HepG2 (cell line): ENCODE measurements around the gene LRRC45. TPM values are rescaled to one million over a fixed set of nuclear protein-coding genes. Genes with fewer than 3 reads are reported as not detected.

Experiments used
- HDAC1 ChIP-seq: sonication (generic); formaldehyde crosslinking; IDR thresholded peaks from 2 replicates; pipeline ENCODE4 v1.5.1; 2020; ENCODE audit warnings: mild to moderate bottlenecking, missing genetic modification reagents
- HNRNPL ChIP-seq: fragments of 200-400 bp; formaldehyde crosslinking; IDR thresholded peaks from 2 replicates; pipeline ENCODE4 v1.6.1; 2017; ENCODE audit warnings: mild to moderate bottlenecking, low read depth, low read length
- HOXA3 ChIP-seq: sonication (generic); formaldehyde crosslinking; IDR thresholded peaks from 2 replicates; pipeline ENCODE4 v1.5.0; 2020; ENCODE audit warnings: missing genetic modification reagents
- IRF9 ChIP-seq: sonication (generic); formaldehyde crosslinking; IDR thresholded peaks from 2 replicates; pipeline ENCODE4 v1.8.0; 2022; ENCODE audit warnings: missing genetic modification reagents, mild to moderate bottlenecking, borderline replicate concordance
- KDM5A ChIP-seq: fragments of 200-600 bp; sonication (generic); IDR thresholded peaks from 2 replicates; pipeline ENCODE4 v1.7.0; 2018; ENCODE audit warnings: antibody characterized with exemption, mild to moderate bottlenecking, low read length, borderline replicate concordance
- MAF1 ChIP-seq: sonication (generic); formaldehyde crosslinking; IDR thresholded peaks from 2 replicates; pipeline ENCODE4 v1.5.0; 2020; ENCODE audit warnings: missing genetic modification reagents, borderline replicate concordance
- MAFG ChIP-seq: sonication (generic); formaldehyde crosslinking; IDR thresholded peaks from 2 replicates; pipeline ENCODE4 v1.5.1; 2020; ENCODE audit warnings: mild to moderate bottlenecking, missing genetic modification reagents
- PLRG1 ChIP-seq: fragments of 450-650 bp; conservative IDR thresholded peaks from 2 replicates; pipeline ENCODE4 v1.6.1; 2016
- SP4 ChIP-seq: sonication (generic); formaldehyde crosslinking; IDR thresholded peaks from 2 replicates; pipeline ENCODE4 v1.8.1; 2023; ENCODE audit warnings: mild to moderate bottlenecking, missing genetic modification reagents
- SRY ChIP-seq: sonication (generic); formaldehyde crosslinking; IDR thresholded peaks from 2 replicates; pipeline ENCODE4 v1.8.0; 2022; ENCODE audit warnings: mild to moderate bottlenecking, missing genetic modification reagents
- THAP9 ChIP-seq: sonication (generic); formaldehyde crosslinking; IDR thresholded peaks from 2 replicates; pipeline ENCODE4; 2020; ENCODE audit warnings: missing genetic modification reagents, mild to moderate bottlenecking, borderline replicate concordance
- ZFY ChIP-seq: sonication (generic); formaldehyde crosslinking; IDR thresholded peaks from 2 replicates; pipeline ENCODE4 v1.4.0; 2020; ENCODE audit warnings: missing genetic modification reagents
- ZNF335 ChIP-seq: sonication (generic); formaldehyde crosslinking; IDR thresholded peaks from 2 replicates; pipeline ENCODE4 v1.4.0; 2020; ENCODE audit warnings: missing genetic modification reagents
- ZNF816 ChIP-seq: sonication (generic); formaldehyde crosslinking; IDR thresholded peaks from 2 replicates; pipeline ENCODE4 v1.8.0; 2022; ENCODE audit warnings: missing genetic modification reagents, mild to moderate bottlenecking, borderline replicate concordance
- polyA plus RNA-seq, 8 experiments: library from polyadenylated mRNA; depleted of rRNA in 3 of 8; stranded (reverse) in 7 of 8; unstranded in 1 of 8; fragments of >200 nt; fragmentation: Illumina TruSeq in 4 of 8; extraction: Trizol in 4 of 8; gene quantifications; 2 replicates each; pipeline versions ENCODE4 v1.2.1 to v1.2.3, GENCODE V29; 2011 to 2016; ENCODE audit warnings: low read depth in 4 of 8, missing spikeins in 1 of 8, mixed read lengths in 1 of 8; ENCODE audit not compliant: insufficient read depth in 1 of 8
- total RNA-seq, 5 experiments: library from RNA; depleted of rRNA; stranded (reverse); fragments of >200 nt; fragmentation: Illumina TruSeq; extraction: Trizol; gene quantifications; 2 replicates each; pipeline ENCODE4 v1.2.3, GENCODE V29; 2016; ENCODE audit warnings: low read depth in 1 of 5
- TF ChIP-seq, protein P1 (sequence below): sonication (generic); formaldehyde crosslinking; IDR thresholded peaks from 2 replicates; pipeline ENCODE4 v1.5.0; 2020; ENCODE audit warnings: mild to moderate bottlenecking, missing genetic modification reagents
- TF ChIP-seq, protein P2 (sequence below): sonication (generic); formaldehyde crosslinking; IDR thresholded peaks from 2 replicates; pipeline ENCODE4 v1.8.1; 2023; ENCODE audit warnings: mild to moderate bottlenecking, missing genetic modification reagents
- TF ChIP-seq, protein P3 (sequence below): sonication (generic); formaldehyde crosslinking; IDR thresholded peaks from 2 replicates; pipeline ENCODE4 v1.4.0; 2020; ENCODE audit warnings: mild to moderate bottlenecking, missing genetic modification reagents, borderline replicate concordance

The LRRC45 gene
- total and polyA plus RNA-seq, 2 of the 13 experiments (the other 11 are each of a cell fraction or from before 2014, with no cell fraction given) = 11.6 to 48.1 TPM

DNA sequence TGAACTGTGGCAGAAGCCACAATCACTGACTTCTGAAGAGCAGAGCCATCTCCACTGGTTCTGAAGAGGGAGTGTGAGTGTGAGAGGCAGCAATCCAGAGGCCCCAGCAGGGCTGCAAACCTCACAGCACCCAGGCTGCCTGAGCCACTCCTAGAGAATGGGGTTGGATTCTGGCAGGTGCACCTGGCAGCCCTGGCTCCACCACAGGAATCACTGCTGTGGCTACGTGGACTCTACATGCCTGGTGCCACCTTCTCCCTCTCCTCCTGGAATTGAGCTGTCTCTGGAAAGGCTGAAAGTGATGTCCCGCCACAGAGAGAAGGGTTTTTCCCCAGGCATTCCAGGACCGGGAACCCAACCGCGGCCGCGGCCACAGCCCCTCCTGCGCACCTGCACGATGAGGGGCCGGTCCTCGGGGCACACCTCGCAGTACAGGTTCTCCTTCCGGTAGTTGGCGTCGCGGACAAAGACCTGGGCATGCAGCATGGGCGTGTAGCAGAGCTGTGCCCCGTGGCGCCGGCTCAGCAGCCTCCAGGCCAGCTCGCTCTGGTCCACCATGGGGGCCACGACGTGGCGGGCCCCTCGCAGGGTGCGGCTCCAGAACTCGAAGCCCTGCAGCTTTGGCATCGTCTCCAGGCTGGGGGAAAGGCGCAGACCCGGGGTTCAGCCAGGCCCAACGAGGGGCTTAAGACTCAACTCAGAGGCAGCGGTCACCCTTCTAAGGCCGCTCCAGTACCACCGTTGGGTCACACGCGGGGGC lies 41.5 kb downstream of the LRRC45 start (continued):
- no peak for TF ChIP-seq ZNF816 (CRISPR knock-in tag)
- peak; percentile 8; the same call in 1 of the 2 replicates for TF ChIP-seq ZNF335 (CRISPR knock-in tag)
- peak; percentile 50; the same call in 1 of the 2 replicates for TF ChIP-seq IRF9 (CRISPR knock-in tag)
- 0 out of 2 replicates have a peak, but pooled peaks have one; percentile 26 for TF ChIP-seq SRY (CRISPR knock-in tag)
- TF ChIP-seq MAF1 = no peak
- TF ChIP-seq, protein P1, sequence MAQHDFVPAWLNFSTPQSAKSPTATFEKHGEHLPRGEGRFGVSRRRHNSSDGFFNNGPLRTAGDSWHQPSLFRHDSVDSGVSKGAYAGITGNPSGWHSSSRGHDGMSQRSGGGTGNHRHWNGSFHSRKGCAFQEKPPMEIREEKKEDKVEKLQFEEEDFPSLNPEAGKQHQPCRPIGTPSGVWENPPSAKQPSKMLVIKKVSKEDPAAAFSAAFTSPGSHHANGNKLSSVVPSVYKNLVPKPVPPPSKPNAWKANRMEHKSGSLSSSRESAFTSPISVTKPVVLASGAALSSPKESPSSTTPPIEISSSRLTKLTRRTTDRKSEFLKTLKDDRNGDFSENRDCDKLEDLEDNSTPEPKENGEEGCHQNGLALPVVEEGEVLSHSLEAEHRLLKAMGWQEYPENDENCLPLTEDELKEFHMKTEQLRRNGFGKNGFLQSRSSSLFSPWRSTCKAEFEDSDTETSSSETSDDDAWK = no peak
- TF ChIP-seq KDM5A = peak; percentile 25; the same call in 1 of the 2 replicates
- TF ChIP-seq HOXA3 (CRISPR knock-in tag) = peak; percentile 31; the same call in 1 of the 2 replicates
- peak; percentile 87 for TF ChIP-seq HDAC1 (CRISPR knock-in tag)
- peak; percentile 34; the same call in 1 of the 2 replicates for TF ChIP-seq ZFY (CRISPR knock-in tag)
- TF ChIP-seq MAFG (CRISPR knock-in tag) = 0 out of 2 replicates have a peak, but pooled peaks have one; percentile 29
- no peak for TF ChIP-seq PLRG1
- peak; percentile 65; the same call in 1 of the 2 replicates for TF ChIP-seq HNRNPL
- 0 out of 2 replicates have a peak, but pooled peaks have one; percentile 3 for TF ChIP-seq SP4 (CRISPR knock-in tag)
- TF ChIP-seq, protein P2, sequence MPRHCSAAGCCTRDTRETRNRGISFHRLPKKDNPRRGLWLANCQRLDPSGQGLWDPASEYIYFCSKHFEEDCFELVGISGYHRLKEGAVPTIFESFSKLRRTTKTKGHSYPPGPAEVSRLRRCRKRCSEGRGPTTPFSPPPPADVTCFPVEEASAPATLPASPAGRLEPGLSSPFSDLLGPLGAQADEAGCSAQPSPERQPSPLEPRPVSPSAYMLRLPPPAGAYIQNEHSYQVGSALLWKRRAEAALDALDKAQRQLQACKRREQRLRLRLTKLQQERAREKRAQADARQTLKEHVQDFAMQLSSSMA (CRISPR knock-in tag) = peak; percentile 61; the same call in 1 of the 2 replicates
- 0 out of 2 replicates have a peak, but pooled peaks have one; percentile 54 for TF ChIP-seq THAP9 (CRISPR knock-in tag)
- TF ChIP-seq, protein P3, sequence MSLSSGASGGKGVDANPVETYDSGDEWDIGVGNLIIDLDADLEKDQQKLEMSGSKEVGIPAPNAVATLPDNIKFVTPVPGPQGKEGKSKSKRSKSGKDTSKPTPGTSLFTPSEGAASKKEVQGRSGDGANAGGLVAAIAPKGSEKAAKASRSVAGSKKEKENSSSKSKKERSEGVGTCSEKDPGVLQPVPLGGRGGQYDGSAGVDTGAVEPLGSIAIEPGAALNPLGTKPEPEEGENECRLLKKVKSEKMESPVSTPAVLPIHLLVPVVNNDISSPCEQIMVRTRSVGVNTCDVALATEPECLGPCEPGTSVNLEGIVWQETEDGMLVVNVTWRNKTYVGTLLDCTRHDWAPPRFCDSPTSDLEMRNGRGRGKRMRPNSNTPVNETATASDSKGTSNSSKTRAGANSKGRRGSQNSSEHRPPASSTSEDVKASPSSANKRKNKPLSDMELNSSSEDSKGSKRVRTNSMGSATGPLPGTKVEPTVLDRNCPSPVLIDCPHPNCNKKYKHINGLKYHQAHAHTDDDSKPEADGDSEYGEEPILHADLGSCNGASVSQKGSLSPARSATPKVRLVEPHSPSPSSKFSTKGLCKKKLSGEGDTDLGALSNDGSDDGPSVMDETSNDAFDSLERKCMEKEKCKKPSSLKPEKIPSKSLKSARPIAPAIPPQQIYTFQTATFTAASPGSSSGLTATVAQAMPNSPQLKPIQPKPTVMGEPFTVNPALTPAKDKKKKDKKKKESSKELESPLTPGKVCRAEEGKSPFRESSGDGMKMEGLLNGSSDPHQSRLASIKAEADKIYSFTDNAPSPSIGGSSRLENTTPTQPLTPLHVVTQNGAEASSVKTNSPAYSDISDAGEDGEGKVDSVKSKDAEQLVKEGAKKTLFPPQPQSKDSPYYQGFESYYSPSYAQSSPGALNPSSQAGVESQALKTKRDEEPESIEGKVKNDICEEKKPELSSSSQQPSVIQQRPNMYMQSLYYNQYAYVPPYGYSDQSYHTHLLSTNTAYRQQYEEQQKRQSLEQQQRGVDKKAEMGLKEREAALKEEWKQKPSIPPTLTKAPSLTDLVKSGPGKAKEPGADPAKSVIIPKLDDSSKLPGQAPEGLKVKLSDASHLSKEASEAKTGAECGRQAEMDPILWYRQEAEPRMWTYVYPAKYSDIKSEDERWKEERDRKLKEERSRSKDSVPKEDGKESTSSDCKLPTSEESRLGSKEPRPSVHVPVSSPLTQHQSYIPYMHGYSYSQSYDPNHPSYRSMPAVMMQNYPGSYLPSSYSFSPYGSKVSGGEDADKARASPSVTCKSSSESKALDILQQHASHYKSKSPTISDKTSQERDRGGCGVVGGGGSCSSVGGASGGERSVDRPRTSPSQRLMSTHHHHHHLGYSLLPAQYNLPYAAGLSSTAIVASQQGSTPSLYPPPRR (CRISPR knock-in tag) = no peak; the same call in 1 of the 2 replicates
